Measurements from ENCODE around the gene VPS13D.

DNA sequence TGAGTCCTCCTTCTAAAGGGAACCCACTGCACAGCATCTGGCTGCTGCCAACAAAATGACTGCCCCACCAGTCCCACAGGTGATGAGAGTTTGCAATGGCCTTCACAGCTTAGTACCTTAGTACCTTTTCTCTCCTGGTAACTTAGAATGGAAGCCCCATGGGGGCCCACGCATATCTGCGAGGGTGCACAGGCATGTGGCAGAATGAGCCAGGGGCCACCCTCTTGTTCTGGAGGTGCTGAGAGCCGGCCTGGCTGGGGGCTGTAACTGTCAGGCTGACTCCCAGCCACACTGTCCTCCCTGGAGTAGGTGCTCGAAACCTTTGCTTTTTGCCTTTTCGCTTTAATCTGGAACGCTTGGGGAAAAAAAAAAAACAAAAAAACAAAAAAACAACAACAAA lies 203.1 kb downstream of the VPS13D start:
- TF ChIP-seq, protein P1, sequence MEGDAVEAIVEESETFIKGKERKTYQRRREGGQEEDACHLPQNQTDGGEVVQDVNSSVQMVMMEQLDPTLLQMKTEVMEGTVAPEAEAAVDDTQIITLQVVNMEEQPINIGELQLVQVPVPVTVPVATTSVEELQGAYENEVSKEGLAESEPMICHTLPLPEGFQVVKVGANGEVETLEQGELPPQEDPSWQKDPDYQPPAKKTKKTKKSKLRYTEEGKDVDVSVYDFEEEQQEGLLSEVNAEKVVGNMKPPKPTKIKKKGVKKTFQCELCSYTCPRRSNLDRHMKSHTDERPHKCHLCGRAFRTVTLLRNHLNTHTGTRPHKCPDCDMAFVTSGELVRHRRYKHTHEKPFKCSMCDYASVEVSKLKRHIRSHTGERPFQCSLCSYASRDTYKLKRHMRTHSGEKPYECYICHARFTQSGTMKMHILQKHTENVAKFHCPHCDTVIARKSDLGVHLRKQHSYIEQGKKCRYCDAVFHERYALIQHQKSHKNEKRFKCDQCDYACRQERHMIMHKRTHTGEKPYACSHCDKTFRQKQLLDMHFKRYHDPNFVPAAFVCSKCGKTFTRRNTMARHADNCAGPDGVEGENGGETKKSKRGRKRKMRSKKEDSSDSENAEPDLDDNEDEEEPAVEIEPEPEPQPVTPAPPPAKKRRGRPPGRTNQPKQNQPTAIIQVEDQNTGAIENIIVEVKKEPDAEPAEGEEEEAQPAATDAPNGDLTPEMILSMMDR (conservative IDR thresholded peaks at IDR 0.05 in 1 of 2, IDR thresholded peaks at IDR 0.05 in 1 of 2; ENCODE audit: extremely low read depth in 1 of 2, insufficient read depth in 1 of 2, low read depth in 1 of 2, low read length in 2 of 2), result no peak
- no peak for TF ChIP-seq EZH2 (IDR thresholded peaks at IDR 0.05; ENCODE audit: borderline replicate concordance, low read length)

Measured in mammary epithelial cell (primary cell).